Hepatocyte (in vitro differentiated cells): ENCODE data around the gene LRP1B. TPM values are rescaled to one million over a fixed set of nuclear protein-coding genes. Genes with fewer than 3 reads are reported as not detected.

Experiments used
- DNase-seq: peaks from one replicate; pipeline ENCODE4 v3.0.0-alpha.2; 2016; ENCODE audit warnings: low spot score
- H2AFZ ChIP-seq: fragments of 200-600 bp; sonication (generic); 2 replicates; pipeline ENCODE4 v1.6.0; 2016; ENCODE audit warnings: antibody characterized with exemption, mild to moderate bottlenecking
- H3K27ac ChIP-seq: fragments of 200-600 bp; sonication (generic); 2 replicates; pipeline ENCODE4 v1.5.1; 2016; ENCODE audit warnings: mild to moderate bottlenecking
- H3K27me3 ChIP-seq: fragments of 200-600 bp; sonication (generic); 2 replicates; pipeline ENCODE4 v1.6.1; 2016
- H3K36me3 ChIP-seq: fragments of 200-600 bp; sonication (generic); replicated peaks from 2 replicates; pipeline ENCODE4 v1.5.1; 2016; ENCODE audit warnings: low read depth; ENCODE audit not compliant: insufficient read depth
- H3K4me1 ChIP-seq: fragments of 200-600 bp; sonication (generic); 2 replicates; pipeline ENCODE4 v1.5.1; 2016; ENCODE audit warnings: mild to moderate bottlenecking, moderate library complexity; ENCODE audit not compliant: insufficient read depth
- H3K4me2 ChIP-seq: fragments of 200-600 bp; sonication (generic); 2 replicates; pipeline ENCODE4 v1.6.0; 2016
- H3K4me3 ChIP-seq: fragments of 200-600 bp; sonication (generic); 2 replicates; pipeline ENCODE4 v1.5.1; 2016; ENCODE audit warnings: mild to moderate bottlenecking
- H3K79me2 ChIP-seq: fragments of 200-600 bp; sonication (generic); 2 replicates; pipeline ENCODE4 v1.6.0; 2017; ENCODE audit warnings: mild to moderate bottlenecking
- H3K9me2 ChIP-seq: fragments of 200-600 bp; sonication (generic); replicated peaks from 2 replicates; pipeline ENCODE4 v1.6.0; 2017; ENCODE audit warnings: mild to moderate bottlenecking; ENCODE audit not compliant: insufficient read depth
- H3K9me3 ChIP-seq: fragments of 200-600 bp; sonication (generic); 2 replicates; pipeline ENCODE4 v1.5.1; 2016; ENCODE audit warnings: low read depth, mild to moderate bottlenecking
- H4K20me1 ChIP-seq: fragments of 200-600 bp; sonication (generic); 2 replicates; pipeline ENCODE4 v1.6.0; 2016; ENCODE audit warnings: mild to moderate bottlenecking; ENCODE audit not compliant: insufficient read depth, poor library complexity, severe bottlenecking
- CTCF ChIP-seq: fragments of 200-600 bp; sonication (generic); IDR thresholded peaks from 2 replicates; pipeline ENCODE4 v1.5.1; 2016; ENCODE audit warnings: antibody characterized with exemption, mild to moderate bottlenecking; ENCODE audit not compliant: poor library complexity
- EZH2 ChIP-seq: fragments of 200-600 bp; sonication (generic); IDR thresholded peaks from 2 replicates; pipeline ENCODE4 v1.6.1; 2016; ENCODE audit warnings: antibody characterized with exemption, mild to moderate bottlenecking, borderline replicate concordance
- EZH2phosphoT487 ChIP-seq: fragments of 200-600 bp; sonication (generic); IDR thresholded peaks from one replicate; pipeline ENCODE4 v1.6.1; 2018; ENCODE audit warnings: antibody characterized with exemption, mild to moderate bottlenecking, low read depth, moderate library complexity; ENCODE audit not compliant: unreplicated experiment, severe bottlenecking
- WGBS: methylation state at CpG from one replicate; pipeline ENCODE4 v1.1.6; 2016; ENCODE audit warnings: low lambda C conversion rate; ENCODE audit errors: missing lambda C conversion rate; 5-methylcytosine and 5-hydroxymethylcytosine counted together
- polyA plus RNA-seq: library from polyadenylated mRNA; unstranded; fragments of >200 nt; fragmentation: Nextera tagmentation; extraction: Ambion mirVana; gene quantifications from 2 replicates; pipeline ENCODE4 v1.2.1, GENCODE V29; 2016
- total RNA-seq: library from RNA; depleted of rRNA; stranded (reverse); fragments of >200 nt; gene quantifications from 2 replicates; pipeline ENCODE4 v1.2.3, GENCODE V29; 2014

LRP1B gene
- total and polyA plus RNA-seq, 2 experiments from 2014 or later: 0.65 to 2.0 TPM

- no peaks in the 10 kb centered on the region for H3K79me2 ChIP-seq
- no peaks in the 10 kb centered on the region for H4K20me1 ChIP-seq
- H2AFZ ChIP-seq: no peak overlapping the region
- no peaks in the 10 kb centered on the region for H3K9me3 ChIP-seq
- no peaks in the 10 kb centered on the region for H3K4me1 ChIP-seq
- no peaks in the 10 kb centered on the region for H3K27me3 ChIP-seq
- no peak for DNase-seq
- WGBS: 86% methylated on average over 7 of the region's 7 CpGs
- H3K4me3 ChIP-seq: no peak overlapping the region
- H3K36me3 ChIP-seq: no peaks in the 10 kb centered on the region
- no peaks in the 10 kb centered on the region for H3K9me2 ChIP-seq
- H3K27ac ChIP-seq: no peak overlapping the region
- H3K4me2 ChIP-seq: no peak overlapping the region
- no peak for TF ChIP-seq EZH2
- TF ChIP-seq CTCF: no peak
- TF ChIP-seq EZH2phosphoT487: no peak
These were observed 1861.8 kb downstream of the LRP1B start for GRCh38 chr2:140269000-140269399.

GRCh38 chr2:140262908-140263307, 1867.9 kb downstream of the LRP1B start:
- Histone ChIP-seq H3K36me3 (no peaks in the 10 kb centered on the region), H3K4me2 (no peak overlapping the region), H3K79me2 (no peaks in the 10 kb centered on the region), H3K27me3 (no peaks in the 10 kb centered on the region), H3K4me3 (no peak overlapping the region), H2AFZ (no peak overlapping the region), H3K9me2 (no peaks in the 10 kb centered on the region), H3K4me1 (no peaks in the 10 kb centered on the region), H3K27ac (no peak overlapping the region), H3K9me3 (no peaks in the 10 kb centered on the region), H4K20me1 (no peaks in the 10 kb centered on the region)
- TF ChIP-seq CTCF (no peak), EZH2phosphoT487 (no peak), EZH2 (no peak)
- WGBS: 94% methylated on average over 6 of the region's 6 CpGs
- no peak for DNase-seq

GRCh38 chr2:140257692-140258300, 1873.0 kb downstream of the LRP1B start:
- WGBS: 43% methylated on average over 2 of the region's 2 CpGs
- Histone ChIP-seq H3K4me2 (no peak overlapping the region), H3K4me3 (no peak overlapping the region), H3K27ac (no peak overlapping the region), H3K9me3 (no peaks in the 10 kb centered on the region), H4K20me1 (no peaks in the 10 kb centered on the region), H3K27me3 (no peaks in the 10 kb centered on the region), H3K79me2 (no peaks in the 10 kb centered on the region), H3K4me1 (no peaks in the 10 kb centered on the region), H2AFZ (no peak overlapping the region), H3K36me3 (no peaks in the 10 kb centered on the region), H3K9me2 (no peaks in the 10 kb centered on the region)
- no peak for DNase-seq
- TF ChIP-seq EZH2phosphoT487: no peak
- no peak for TF ChIP-seq EZH2
- no peak for TF ChIP-seq CTCF
